ENCODE measurements around the gene TMEM8B.

DNA sequence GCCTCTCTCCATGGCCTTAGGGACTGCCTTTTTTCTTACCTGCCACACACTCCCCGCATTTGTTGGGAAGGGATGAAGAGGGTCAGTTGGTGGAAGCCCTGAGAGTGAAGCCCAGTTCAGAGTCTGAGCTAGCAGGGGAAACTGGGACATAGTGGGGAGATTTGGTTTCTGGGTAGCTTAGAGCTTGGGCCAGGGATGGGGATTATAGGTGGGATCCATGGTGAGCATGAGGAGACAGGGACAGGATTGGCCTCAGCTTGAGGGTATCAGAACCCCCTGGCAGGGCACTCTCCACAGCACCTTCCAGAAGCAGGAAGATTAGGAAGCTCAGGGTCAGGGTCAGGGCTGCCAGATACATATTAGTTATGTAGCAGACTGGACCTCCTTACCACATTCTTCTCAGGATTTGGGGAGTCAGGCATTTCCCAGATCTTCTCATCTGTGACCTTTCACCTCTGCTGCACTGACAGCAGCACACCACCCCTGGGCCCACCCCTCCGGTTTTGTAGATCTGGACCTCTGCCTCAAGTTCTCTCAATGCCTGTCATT lies 23.3 kb downstream of the TMEM8B start:
- TF ChIP-seq POLR2AphosphoS5 (IDR thresholded peaks at IDR 0.05) (no peak), CTCF (IDR thresholded peaks at IDR 0.05 in 8 of 11, conservative IDR thresholded peaks at IDR 0.05 in 3 of 11) (no peak)
